SU-DHL-6 (cell line): Measurements from ENCODE around the gene ATP8B2.

Experiments
- H2AFZ ChIP-seq: fragments of 200-600 bp; sonication (generic); 2 replicates; pipeline ENCODE4 v1.6.1; 2014; ENCODE audit warnings: low read depth, mild to moderate bottlenecking, moderate library complexity, mixed read lengths, antibody characterized with exemption, low read length; ENCODE audit not compliant: severe bottlenecking
- H3F3A ChIP-seq: fragments of 200-600 bp; shearing (Covaris generic); 2 replicates; pipeline ENCODE4 v1.6.0; 2016; ENCODE audit warnings: antibody characterized with exemption, mild to moderate bottlenecking; ENCODE audit not compliant: insufficient read depth
- H3K27ac ChIP-seq: fragments of 200-600 bp; sonication (generic); 2 replicates; pipeline ENCODE4 v1.5.1; 2016; ENCODE audit warnings: low read depth, mild to moderate bottlenecking, low read length, moderate library complexity, mixed read lengths
- H3K27me3 ChIP-seq: fragments of 200-600 bp; sonication (generic), shearing (Covaris generic); 2 replicates; pipeline ENCODE4 v1.6.0; 2014; ENCODE audit warnings: mild to moderate bottlenecking, low read length
- H3K36me3 ChIP-seq: fragments of 200-600 bp; sonication (generic); 2 replicates; pipeline ENCODE4 v1.6.1; 2014; ENCODE audit warnings: mild to moderate bottlenecking, low read length, mixed read lengths
- H3K4me2 ChIP-seq: fragments of 300-600, 200-600 bp; shearing (Covaris generic), sonication (generic); 2 replicates; pipeline ENCODE4 v1.6.0; 2014; ENCODE audit warnings: low read length, low read depth, mild to moderate bottlenecking; ENCODE audit not compliant: poor library complexity, severe bottlenecking
- H3K4me3 ChIP-seq: fragments of 200-600 bp; sonication (generic); 2 replicates; pipeline ENCODE4 v1.5.1; 2014; ENCODE audit warnings: antibody characterized with exemption, low read length, mild to moderate bottlenecking, mixed read lengths; ENCODE audit not compliant: insufficient read depth, poor library complexity, severe bottlenecking
- H3K79me2 ChIP-seq: fragments of 200-600 bp; sonication (generic); 2 replicates; pipeline ENCODE4 v1.6.1; 2014; ENCODE audit warnings: mild to moderate bottlenecking, low read length, moderate library complexity; ENCODE audit not compliant: insufficient read depth
- H3K9ac ChIP-seq: fragments of 200-600 bp; sonication (generic); 2 replicates; pipeline ENCODE4 v1.7.0; 2014; ENCODE audit warnings: mild to moderate bottlenecking, low read length
- H3K9me2 ChIP-seq: fragments of 200-600 bp; sonication (generic); replicated peaks from 2 replicates; pipeline ENCODE4 v1.6.1; 2014; ENCODE audit warnings: low read length; ENCODE audit not compliant: insufficient read depth
- H3K9me3 ChIP-seq: fragments of 200-600 bp; sonication (generic); 2 replicates; pipeline ENCODE4 v1.6.1; 2014; ENCODE audit warnings: low read length, mixed read lengths; ENCODE audit not compliant: insufficient read depth
- H4K20me1 ChIP-seq: fragments of 200-600 bp; sonication (generic); 2 replicates; pipeline ENCODE4 v1.6.1; 2014; ENCODE audit warnings: low read depth, mild to moderate bottlenecking, antibody characterized with exemption, low read length, moderate library complexity, mixed read lengths
- EZH2phosphoT487 ChIP-seq: fragments of 200-600 bp; sonication (generic), shearing (Covaris generic); conservative IDR thresholded peaks from 2 replicates; pipeline ENCODE4 v1.6.1; 2018; ENCODE audit warnings: mild to moderate bottlenecking, antibody characterized with exemption, low read length, moderate library complexity, mixed read lengths
- TF ChIP-seq, protein P1 (sequence below): fragments of 200-600 bp; sonication (generic); IDR thresholded peaks from one replicate; pipeline ENCODE4 v1.5.1; 2017; ENCODE audit warnings: antibody characterized with exemption, mild to moderate bottlenecking, low read length, moderate library complexity; ENCODE audit not compliant: insufficient read depth, poor library complexity, severe bottlenecking

ATP8B2 gene

DNA sequence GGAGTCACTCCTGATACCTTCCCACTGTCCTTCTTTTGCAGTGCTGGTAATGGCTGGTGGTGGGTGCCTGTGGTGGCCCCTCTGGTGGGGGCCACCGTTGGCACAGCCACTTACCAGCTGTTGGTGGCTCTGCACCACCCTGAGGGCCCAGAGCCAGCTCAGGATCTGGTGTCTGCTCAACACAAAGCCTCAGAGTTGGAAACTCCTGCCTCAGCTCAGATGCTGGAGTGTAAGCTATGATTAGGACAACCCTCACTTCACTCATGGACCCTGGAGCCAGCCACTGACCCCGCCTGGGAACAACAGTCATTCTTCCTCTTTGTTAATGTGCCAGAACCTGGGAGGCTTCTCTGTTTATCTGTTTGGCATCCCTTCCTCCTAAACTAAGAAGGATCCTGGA is 1.1 kb upstream of the ATP8B2 start:
- Histone ChIP-seq H2AFZ (no peak overlapping the region), H4K20me1 (no peaks in the 10 kb centered on the region), H3K79me2 (no peaks in the 10 kb centered on the region), H3K4me3 (peak overlapping the region; percentile 65), H3F3A (0 out of 2 replicates have a peak, but pooled peaks cover 2% of the 10 kb centered on the region), H3K27me3 (no peaks in the 10 kb centered on the region), H3K4me2 (peak overlapping the region; percentile 85), H3K9ac (peak overlapping the region; percentile 55; the same call in 1 of the 2 replicates), H3K27ac (no peak overlapping the region), H3K9me3 (no peaks in the 10 kb centered on the region), H3K36me3 (no peaks in the 10 kb centered on the region), H3K9me2 (no peaks in the 10 kb centered on the region)
- no peak for TF ChIP-seq EZH2phosphoT487
- TF ChIP-seq, protein P1, sequence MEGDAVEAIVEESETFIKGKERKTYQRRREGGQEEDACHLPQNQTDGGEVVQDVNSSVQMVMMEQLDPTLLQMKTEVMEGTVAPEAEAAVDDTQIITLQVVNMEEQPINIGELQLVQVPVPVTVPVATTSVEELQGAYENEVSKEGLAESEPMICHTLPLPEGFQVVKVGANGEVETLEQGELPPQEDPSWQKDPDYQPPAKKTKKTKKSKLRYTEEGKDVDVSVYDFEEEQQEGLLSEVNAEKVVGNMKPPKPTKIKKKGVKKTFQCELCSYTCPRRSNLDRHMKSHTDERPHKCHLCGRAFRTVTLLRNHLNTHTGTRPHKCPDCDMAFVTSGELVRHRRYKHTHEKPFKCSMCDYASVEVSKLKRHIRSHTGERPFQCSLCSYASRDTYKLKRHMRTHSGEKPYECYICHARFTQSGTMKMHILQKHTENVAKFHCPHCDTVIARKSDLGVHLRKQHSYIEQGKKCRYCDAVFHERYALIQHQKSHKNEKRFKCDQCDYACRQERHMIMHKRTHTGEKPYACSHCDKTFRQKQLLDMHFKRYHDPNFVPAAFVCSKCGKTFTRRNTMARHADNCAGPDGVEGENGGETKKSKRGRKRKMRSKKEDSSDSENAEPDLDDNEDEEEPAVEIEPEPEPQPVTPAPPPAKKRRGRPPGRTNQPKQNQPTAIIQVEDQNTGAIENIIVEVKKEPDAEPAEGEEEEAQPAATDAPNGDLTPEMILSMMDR, result no peak

DNA sequence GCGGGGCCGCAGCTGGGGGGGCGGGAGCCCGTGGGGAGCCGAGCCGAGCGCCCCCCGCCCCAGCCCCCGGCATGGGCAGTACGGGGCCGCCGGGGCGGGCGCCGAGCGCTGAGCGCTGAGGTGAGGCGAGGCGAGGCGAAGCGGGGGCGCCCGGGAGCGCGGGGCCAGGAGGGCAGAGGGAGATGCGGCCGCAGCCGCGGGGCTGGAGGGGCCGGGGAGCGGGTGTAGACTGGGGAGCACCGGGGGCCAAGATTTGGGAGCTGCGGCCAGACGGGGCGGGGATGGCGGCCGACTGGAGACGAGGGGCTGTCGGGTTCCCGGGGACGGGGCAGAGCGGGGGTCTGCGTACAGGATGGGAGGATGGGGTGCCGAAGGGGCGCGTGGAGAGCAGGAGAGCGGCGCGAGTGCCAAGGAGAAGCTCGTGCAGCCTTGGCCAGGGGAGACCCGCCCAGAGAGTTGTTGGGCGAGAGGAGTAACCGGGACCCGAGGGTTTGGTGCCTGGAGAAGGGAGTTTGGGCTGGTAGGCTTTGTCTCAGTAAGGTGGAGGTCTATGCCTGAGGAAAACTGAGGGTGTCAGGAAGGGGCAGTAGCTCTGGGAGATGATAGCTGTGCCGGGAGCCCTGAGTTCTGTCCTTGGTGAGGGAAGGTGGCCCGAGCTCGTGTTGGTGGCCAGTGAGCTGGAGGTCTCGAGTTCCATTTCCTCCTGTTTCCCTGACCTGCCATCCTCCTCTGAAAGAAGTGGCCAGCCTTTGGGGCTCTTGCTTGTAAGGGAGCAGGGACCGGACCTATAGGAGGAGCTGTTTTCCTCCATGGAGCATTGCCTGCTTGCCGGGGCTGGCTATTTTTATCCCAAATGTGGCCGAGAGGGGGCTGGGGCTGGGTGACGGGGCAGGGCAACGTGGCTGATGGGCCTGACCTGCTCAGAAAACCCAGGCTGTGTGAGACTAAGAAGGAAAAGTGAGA is 539 bp downstream of the ATP8B2 start:
- no peaks in the 10 kb centered on the region for H3K36me3 ChIP-seq
- TF ChIP-seq, protein P1, result no peak
- no peak for TF ChIP-seq EZH2phosphoT487
- H3K27ac ChIP-seq, result no peak overlapping the region
- peak overlapping the region; percentile 85 for H3K4me2 ChIP-seq
- no peaks in the 10 kb centered on the region for H3K27me3 ChIP-seq
- H3K4me3 ChIP-seq, result peak overlapping the region; percentile 65
- H2AFZ ChIP-seq, result no peak overlapping the region
- no peaks in the 10 kb centered on the region for H4K20me1 ChIP-seq
- H3K79me2 ChIP-seq, result no peaks in the 10 kb centered on the region
- no peaks in the 10 kb centered on the region for H3K9me3 ChIP-seq
- H3K9ac ChIP-seq, result peak overlapping the region; percentile 55; the same call in 1 of the 2 replicates
- H3K9me2 ChIP-seq, result no peaks in the 10 kb centered on the region
- H3F3A ChIP-seq, result 0 out of 2 replicates have a peak, but pooled peaks cover 2% of the 10 kb centered on the region

DNA sequence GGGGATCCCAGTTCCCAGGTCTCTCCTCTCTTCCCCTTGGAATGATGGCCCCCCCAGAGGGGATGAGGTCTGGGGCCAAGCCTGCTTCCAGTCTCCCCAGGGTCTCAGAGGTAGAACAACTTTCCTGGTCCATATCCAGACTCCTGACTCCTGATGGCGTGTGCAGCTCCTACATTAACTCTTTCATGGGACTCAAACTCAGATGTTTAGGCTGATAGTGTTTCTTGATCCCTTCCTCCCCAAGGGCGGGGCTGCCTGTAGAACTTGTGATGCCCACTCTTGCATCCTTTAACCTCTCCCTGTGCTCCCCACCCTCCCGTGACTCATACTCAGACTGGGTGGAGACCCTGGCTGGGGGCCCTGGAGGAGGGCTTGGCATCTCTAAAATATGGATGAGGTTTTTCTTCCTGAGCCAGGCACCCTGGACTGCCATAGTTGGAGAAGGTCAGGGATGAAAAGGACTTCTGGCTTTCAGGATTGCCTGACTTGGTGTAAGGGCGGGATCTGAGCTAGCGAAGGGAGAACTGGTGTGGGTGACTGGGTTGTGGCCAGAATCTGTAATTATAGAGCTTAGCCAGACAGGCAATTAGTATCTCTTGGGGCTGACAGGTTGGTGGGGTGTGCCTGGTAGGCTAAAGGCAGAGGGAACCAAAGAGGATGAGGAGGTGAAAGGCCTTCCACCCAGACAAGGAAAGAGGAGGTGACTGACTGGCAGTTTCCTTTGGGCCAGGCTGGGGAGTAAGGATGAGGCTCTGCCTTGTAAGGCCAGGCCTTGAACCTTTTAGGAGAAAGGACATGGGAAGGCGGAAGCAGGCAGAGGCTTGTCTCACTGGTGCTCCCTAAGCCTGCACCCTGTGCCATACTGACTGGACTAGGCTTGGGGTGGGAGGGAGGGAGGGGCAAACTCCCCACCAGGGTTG is 1.5 kb downstream of the ATP8B2 start:
- Histone ChIP-seq H2AFZ (no peak overlapping the region), H3K4me3 (no peak overlapping the region), H3K9me3 (no peaks in the 10 kb centered on the region), H3F3A (0 out of 2 replicates have a peak, but pooled peaks cover 2% of the 10 kb centered on the region), H3K27me3 (no peaks in the 10 kb centered on the region), H3K9me2 (no peaks in the 10 kb centered on the region), H3K27ac (no peak overlapping the region), H3K9ac (no peak overlapping the region), H3K4me2 (no peak overlapping the region), H3K79me2 (no peaks in the 10 kb centered on the region), H3K36me3 (no peaks in the 10 kb centered on the region), H4K20me1 (no peaks in the 10 kb centered on the region)
- TF ChIP-seq, protein P1, result no peak
- TF ChIP-seq EZH2phosphoT487, result no peak
